ENCODE results near the gene BMPER.

BMPER gene

DNA sequence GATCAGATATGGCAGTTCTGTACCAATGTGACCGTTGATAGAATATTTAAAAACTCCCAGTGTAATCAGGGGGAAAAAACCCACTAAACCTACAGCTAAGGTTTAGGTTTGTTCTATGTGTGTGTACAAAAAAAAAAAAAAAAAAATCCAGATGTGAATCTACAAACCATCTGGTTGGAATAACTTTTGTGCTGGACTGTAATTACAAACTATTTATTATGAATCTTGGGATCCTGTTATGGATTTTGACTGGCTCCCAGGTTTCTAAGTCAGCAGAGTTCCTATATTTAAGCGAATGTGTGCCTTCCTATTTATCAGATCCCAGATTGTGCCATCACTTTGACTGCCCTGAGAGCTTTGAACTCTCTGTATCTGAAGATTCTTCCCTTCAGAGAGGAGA lies 29.1 kb downstream of the BMPER start:
- Histone ChIP-seq H3K27me3 (ENCODE audit: insufficient read depth, low read depth, severe bottlenecking) (no peaks in the 10 kb centered on the region), H3K4me3 (ENCODE audit: low read depth, low read length) (no peak overlapping the region), H3K27ac (no peak overlapping the region), H3K9me3 (ENCODE audit: severe bottlenecking) (no peaks in the 10 kb centered on the region), H3K36me3 (no peaks in the 10 kb centered on the region)
- DNase-seq, result no peak
- TF ChIP-seq, protein P1, sequence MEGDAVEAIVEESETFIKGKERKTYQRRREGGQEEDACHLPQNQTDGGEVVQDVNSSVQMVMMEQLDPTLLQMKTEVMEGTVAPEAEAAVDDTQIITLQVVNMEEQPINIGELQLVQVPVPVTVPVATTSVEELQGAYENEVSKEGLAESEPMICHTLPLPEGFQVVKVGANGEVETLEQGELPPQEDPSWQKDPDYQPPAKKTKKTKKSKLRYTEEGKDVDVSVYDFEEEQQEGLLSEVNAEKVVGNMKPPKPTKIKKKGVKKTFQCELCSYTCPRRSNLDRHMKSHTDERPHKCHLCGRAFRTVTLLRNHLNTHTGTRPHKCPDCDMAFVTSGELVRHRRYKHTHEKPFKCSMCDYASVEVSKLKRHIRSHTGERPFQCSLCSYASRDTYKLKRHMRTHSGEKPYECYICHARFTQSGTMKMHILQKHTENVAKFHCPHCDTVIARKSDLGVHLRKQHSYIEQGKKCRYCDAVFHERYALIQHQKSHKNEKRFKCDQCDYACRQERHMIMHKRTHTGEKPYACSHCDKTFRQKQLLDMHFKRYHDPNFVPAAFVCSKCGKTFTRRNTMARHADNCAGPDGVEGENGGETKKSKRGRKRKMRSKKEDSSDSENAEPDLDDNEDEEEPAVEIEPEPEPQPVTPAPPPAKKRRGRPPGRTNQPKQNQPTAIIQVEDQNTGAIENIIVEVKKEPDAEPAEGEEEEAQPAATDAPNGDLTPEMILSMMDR (IDR thresholded peaks at IDR 0.05; ENCODE audit: low read depth, low read length), result no peak

DNA sequence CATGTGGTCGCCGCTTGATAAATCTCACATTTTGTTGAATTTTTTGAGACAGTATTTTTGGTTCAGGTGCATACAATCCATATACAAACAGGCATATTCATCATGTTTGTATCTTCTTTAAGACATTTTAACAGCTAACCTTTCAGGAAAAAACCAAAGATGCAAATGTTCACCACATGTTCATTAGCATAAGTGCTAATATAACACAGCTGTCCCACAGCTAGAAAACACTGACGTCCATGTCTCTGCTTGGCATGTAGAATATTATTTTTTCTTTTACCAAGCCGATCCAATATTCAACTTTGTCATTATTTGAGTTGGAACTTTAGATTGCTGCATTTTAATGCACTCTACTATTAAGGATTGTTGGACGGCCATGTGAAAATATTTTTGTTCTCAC lies 31.2 kb downstream of the BMPER start:
- no peaks in the 10 kb centered on the region for H3K36me3 ChIP-seq
- no peaks in the 10 kb centered on the region for H3K27me3 ChIP-seq (ENCODE audit: insufficient read depth, low read depth, severe bottlenecking)

DNA sequence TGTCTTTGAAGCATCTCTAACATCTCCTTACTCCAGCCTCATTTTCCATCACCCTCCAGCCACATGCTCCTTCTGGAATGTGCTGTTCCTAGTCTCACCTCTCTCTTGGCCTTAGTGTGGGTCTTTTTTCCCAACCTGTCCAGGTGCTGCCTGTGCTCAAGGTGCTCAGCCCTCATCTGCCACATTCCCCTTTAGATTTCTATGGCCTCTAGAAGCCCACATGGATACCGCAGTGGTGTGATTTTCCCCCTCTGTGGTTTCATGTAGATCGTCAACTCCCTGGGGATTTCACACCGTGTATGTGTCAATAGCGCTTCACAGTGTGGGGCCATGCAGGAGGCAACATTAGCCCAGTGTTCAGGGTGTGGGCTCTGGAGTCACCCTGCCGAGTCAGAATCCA lies 32.5 kb downstream of the BMPER start:
- Histone ChIP-seq H3K27ac (no peak overlapping the region), H3K9me3 (ENCODE audit: severe bottlenecking) (no peaks in the 10 kb centered on the region), H3K4me3 (ENCODE audit: low read depth, low read length) (no peak overlapping the region), H3K36me3 (no peaks in the 10 kb centered on the region), H3K27me3 (ENCODE audit: insufficient read depth, low read depth, severe bottlenecking) (no peaks in the 10 kb centered on the region)
- no peak for DNase-seq
- TF ChIP-seq, protein P1 (IDR thresholded peaks at IDR 0.05; ENCODE audit: low read depth, low read length), result no peak

More for the DNA sequence above, 31.2 kb downstream of the BMPER start:
- Histone ChIP-seq H3K4me3 (ENCODE audit: low read depth, low read length) (no peak overlapping the region), H3K9me3 (ENCODE audit: severe bottlenecking) (no peaks in the 10 kb centered on the region), H3K27ac (no peak overlapping the region)
- TF ChIP-seq, protein P1 (IDR thresholded peaks at IDR 0.05; ENCODE audit: low read depth, low read length), result no peak
- no peak for DNase-seq

DNA sequence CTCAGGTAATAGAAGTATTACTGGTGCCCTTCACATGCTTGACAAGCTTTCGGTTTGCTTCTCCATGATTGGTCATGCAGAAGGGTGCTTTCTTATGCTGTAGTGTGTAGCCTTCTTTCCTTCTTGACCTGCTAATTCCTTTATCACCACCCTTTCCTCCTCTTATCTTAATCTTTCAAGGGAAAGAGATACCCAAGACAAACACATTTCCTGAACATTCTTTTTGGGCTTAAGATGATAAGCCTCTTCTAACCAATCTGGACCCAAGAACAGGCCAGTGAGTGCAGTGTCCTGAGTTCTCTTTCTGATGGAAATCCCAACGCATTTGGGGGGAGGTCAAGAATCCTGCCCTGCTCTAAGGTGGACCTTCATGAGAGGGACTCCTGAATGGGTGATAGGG lies 33.8 kb downstream of the BMPER start:
- Histone ChIP-seq H3K27ac (no peak overlapping the region), H3K9me3 (ENCODE audit: severe bottlenecking) (no peaks in the 10 kb centered on the region), H3K4me3 (ENCODE audit: low read depth, low read length) (no peak overlapping the region), H3K27me3 (ENCODE audit: insufficient read depth, low read depth, severe bottlenecking) (no peaks in the 10 kb centered on the region), H3K36me3 (no peaks in the 10 kb centered on the region)
- DNase-seq, result peak; percentile 19
- TF ChIP-seq, protein P1 (IDR thresholded peaks at IDR 0.05; ENCODE audit: low read depth, low read length), result no peak

DNA sequence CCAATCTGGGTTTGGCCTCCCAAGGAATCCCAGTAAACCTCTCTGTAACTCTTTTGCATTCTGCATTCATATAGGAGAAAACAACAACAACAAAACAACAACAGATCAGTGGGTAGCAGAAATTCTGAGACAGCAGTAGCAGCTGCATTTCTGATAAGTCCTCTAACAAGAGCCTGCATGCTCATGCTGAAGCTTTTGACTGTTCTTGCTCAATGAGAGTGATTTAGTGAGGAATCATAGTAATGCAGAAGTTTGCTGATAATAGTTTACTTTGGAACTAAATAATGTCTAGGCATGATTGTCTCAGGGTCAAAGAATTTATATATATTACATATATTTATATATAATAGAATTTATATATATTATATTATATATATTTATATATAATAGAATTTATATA lies 35.2 kb downstream of the BMPER start:
- TF ChIP-seq, protein P1 (IDR thresholded peaks at IDR 0.05; ENCODE audit: low read depth, low read length), result no peak
- Histone ChIP-seq H3K36me3 (no peaks in the 10 kb centered on the region), H3K27ac (no peak overlapping the region), H3K27me3 (ENCODE audit: insufficient read depth, low read depth, severe bottlenecking) (no peaks in the 10 kb centered on the region), H3K9me3 (ENCODE audit: severe bottlenecking) (no peaks in the 10 kb centered on the region), H3K4me3 (ENCODE audit: low read depth, low read length) (no peak overlapping the region)
- DNase-seq, result no peak

DNA sequence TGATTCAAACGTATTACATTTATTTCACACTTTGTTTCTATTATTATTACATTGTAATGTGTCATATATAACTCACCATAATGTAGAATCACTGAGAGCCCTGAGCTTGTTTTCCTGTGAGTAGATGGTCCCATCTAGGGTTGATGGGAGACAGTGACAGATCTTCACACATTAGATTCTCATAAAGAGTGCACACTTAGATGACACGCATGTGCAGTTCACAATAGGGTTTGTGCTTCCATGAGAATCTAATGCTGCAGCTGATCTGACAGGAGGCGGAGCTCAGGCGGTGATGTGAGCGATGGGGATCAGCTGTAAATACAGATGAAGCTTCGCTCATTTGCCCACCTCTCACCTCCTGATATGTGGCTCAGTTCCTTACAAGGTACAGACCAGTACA lies 36.1 kb downstream of the BMPER start:
- TF ChIP-seq, protein P1 (IDR thresholded peaks at IDR 0.05; ENCODE audit: low read depth, low read length), result no peak
- no peaks in the 10 kb centered on the region for H3K36me3 ChIP-seq
- H3K27ac ChIP-seq, result no peak overlapping the region
- no peak for DNase-seq
- no peak overlapping the region for H3K4me3 ChIP-seq (ENCODE audit: low read depth, low read length)
- no peaks in the 10 kb centered on the region for H3K27me3 ChIP-seq (ENCODE audit: insufficient read depth, low read depth, severe bottlenecking)
- H3K9me3 ChIP-seq (ENCODE audit: severe bottlenecking), result no peaks in the 10 kb centered on the region
